CD4-positive, alpha-beta T cell treated with Interleukin-15 for 4 hours (primary cell): ENCODE data around the gene RPAP2.

Source experiments
- DNase-seq: peaks from one replicate; pipeline ENCODE4 v3.0.0-alpha.2; 2020; ENCODE audit warnings: low spot score

RPAP2 gene

DNA sequence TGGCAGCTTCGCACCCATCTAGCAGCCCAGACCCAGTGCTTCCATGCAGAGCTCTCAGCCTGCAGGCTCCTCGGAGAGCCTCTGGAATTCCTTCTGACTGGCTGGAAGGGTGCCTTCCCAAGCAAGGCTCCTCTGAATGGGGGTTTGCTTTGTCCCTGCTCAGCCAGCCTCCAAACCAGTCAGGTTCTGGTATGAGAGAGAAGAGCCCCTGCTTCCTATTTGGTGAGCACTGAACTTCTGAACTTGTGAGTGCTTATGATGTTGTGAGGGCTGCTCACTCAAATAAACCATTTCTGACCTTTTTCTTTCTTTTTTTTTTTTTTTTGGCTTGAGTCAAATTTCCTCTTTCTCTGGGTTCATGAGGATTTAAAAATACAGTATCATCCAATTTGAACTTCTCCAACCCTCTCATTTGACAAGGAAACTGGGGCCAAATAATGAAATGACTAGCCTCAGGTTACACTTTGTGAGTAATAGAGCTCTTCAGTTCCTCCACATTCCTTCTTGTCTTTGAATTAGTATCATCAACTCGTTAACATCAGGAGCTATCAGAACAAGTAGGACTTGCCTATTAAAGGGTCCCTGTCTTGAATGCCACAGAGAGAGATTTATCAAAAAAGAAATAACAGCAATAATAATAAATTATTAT is 148.3 kb downstream of the RPAP2 start:
- DNase-seq = no peak

DNA sequence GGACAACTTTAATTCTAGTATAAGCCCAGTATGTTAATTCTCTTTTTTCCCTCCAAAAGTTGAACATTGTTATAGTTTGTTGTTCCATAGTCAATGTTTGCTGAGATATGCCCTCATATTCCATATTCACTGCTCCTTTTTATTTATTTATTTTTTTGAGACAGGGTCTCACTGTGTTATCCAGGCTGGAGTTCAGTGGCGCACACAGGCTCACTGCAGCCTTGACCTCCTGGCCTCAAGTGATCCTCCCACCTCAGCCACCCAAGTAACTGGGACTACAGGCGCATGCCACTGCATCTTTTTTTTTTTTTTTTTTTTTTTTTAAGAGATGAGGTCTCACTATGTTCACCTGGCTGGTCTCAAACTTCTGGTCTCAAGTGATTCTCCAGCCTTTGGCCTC is 149.1 kb downstream of the RPAP2 start:
- DNase-seq = no peak
